IMR-90 (cell line): ENCODE results near the gene PKD2L1. TPM values are rescaled to one million over a fixed set of nuclear protein-coding genes. Genes with fewer than 3 reads are reported as not detected.

Experiments
- ATAC-seq: fragments of 200-7000 bp; cut with Tn5 transposase; 2 replicates; pipeline ENCODE4 v1.9.1; 2020; ENCODE audit warnings: low read depth, mild to moderate bottlenecking, moderate library complexity
- BruUV-seq: library from RNA; stranded (reverse); fragments of 400-500 nt; replicated peaks from 2 replicates; lab custom pipeline; 2021; lab: Mats Ljungman, UMichigan
- CTCF ChIA-PET: fragments of 300-600 bp; formaldehyde crosslinking; extraction: SDS; loops from one replicate; lab custom pipeline; 2021; ENCODE audit warnings: antibody characterized with exemption; lab: Yijun Ruan, JAX
- POLR2A ChIA-PET: fragments of 300-600 bp; sonication (Branson Sonifier 250); formaldehyde crosslinking; loops from one replicate; lab custom pipeline; 2022; ENCODE audit warnings: antibody characterized with exemption; ENCODE audit not compliant: unreplicated experiment; lab: Charles Lee
- DNase-seq: peaks from one replicate; pipeline ENCODE4 v3.0.0; 2013
- H2AFZ ChIP-seq: replicated peaks from 2 replicates; pipeline ENCODE3; 2013; ENCODE audit warnings: low read length, mild to moderate bottlenecking; ENCODE audit not compliant: poor library complexity
- H2AK5ac ChIP-seq: 2 replicates; pipeline ENCODE4 v1.6.1; 2013; ENCODE audit warnings: low read depth, low read length, inconsistent platforms
- H2AK9ac ChIP-seq: replicated peaks from 2 replicates; pipeline ENCODE3; 2013; ENCODE audit warnings: mild to moderate bottlenecking, low read depth, low read length, moderate library complexity; ENCODE audit not compliant: poor library complexity
- H2BK120ac ChIP-seq: 2 replicates; pipeline ENCODE4 v1.6.1; 2013; ENCODE audit warnings: low read depth, low read length, inconsistent platforms
- H2BK15ac ChIP-seq: 3 replicates; pipeline ENCODE4 v1.6.1; 2013; ENCODE audit warnings: low read depth, low read length, inconsistent platforms
- H2BK20ac ChIP-seq: 2 replicates; pipeline ENCODE4 v1.6.1; 2013; ENCODE audit warnings: low read depth, mild to moderate bottlenecking, inconsistent platforms, low read length, moderate library complexity
- H2BK5ac ChIP-seq: 2 replicates; pipeline ENCODE4 v1.6.1; 2013; ENCODE audit warnings: mild to moderate bottlenecking, low read depth, low read length, inconsistent platforms; ENCODE audit not compliant: poor library complexity, severe bottlenecking
- H3K14ac ChIP-seq: replicated peaks from 2 replicates; pipeline ENCODE4 v1.6.1; 2013; ENCODE audit warnings: low read depth, low read length, inconsistent platforms
- H3K18ac ChIP-seq: 2 replicates; pipeline ENCODE4 v1.6.1; 2013; ENCODE audit warnings: low read depth, low read length, control low read depth
- H3K23ac ChIP-seq: 2 replicates; pipeline ENCODE4 v1.6.1; 2013; ENCODE audit warnings: low read depth, low read length, inconsistent platforms
- H3K27ac ChIP-seq: 2 replicates; pipeline ENCODE4 v1.5.1; 2013; ENCODE audit warnings: mild to moderate bottlenecking, control low read depth, low read length; ENCODE audit not compliant: insufficient read depth
- H3K27me3 ChIP-seq: 2 replicates; pipeline ENCODE4 v1.6.1; 2013; ENCODE audit warnings: low read length; ENCODE audit not compliant: control insufficient read depth, insufficient read depth
- H3K36me3 ChIP-seq: 2 replicates; pipeline ENCODE4 v1.6.1; 2013; ENCODE audit warnings: low read length, mixed read lengths; ENCODE audit not compliant: control insufficient read depth, insufficient read depth
- H3K4ac ChIP-seq: 2 replicates; pipeline ENCODE4 v1.6.1; 2013; ENCODE audit warnings: low read depth, low read length, inconsistent platforms
- H3K4me1 ChIP-seq: 2 replicates; pipeline ENCODE4 v1.6.1; 2013; ENCODE audit warnings: low read length, mixed read lengths; ENCODE audit not compliant: control insufficient read depth, insufficient read depth
- H3K4me2 ChIP-seq: 2 replicates; pipeline ENCODE4 v1.6.1; 2013; ENCODE audit warnings: low read depth, mild to moderate bottlenecking, control low read depth, low read length, moderate library complexity
- H3K4me3 ChIP-seq: 2 replicates; pipeline ENCODE4 v1.5.1; 2013; ENCODE audit warnings: low read depth, mild to moderate bottlenecking, control low read depth, low read length, moderate library complexity; ENCODE audit not compliant: insufficient read depth
- H3K56ac ChIP-seq: 2 replicates; pipeline ENCODE4 v1.6.1; 2013; ENCODE audit warnings: low read length, inconsistent platforms; ENCODE audit not compliant: insufficient read depth; ENCODE audit errors: extremely low read depth
- H3K79me1 ChIP-seq, 2 experiments: 2 replicates each; pipeline ENCODE4 v1.6.1; 2013; ENCODE audit warnings: low read length in 2 of 2, inconsistent platforms in 1 of 2, low read depth in 1 of 2
- H3K9ac ChIP-seq: 2 replicates; pipeline ENCODE4 v1.6.1; 2013; ENCODE audit warnings: low read depth, low read length, control low read depth
- H3K9me1 ChIP-seq: 2 replicates; pipeline ENCODE4 v1.6.1; 2013; ENCODE audit warnings: low read length, inconsistent platforms; ENCODE audit not compliant: insufficient read depth
- H3K9me3 ChIP-seq: 2 replicates; pipeline ENCODE4 v1.6.1; 2013; ENCODE audit warnings: low read length; ENCODE audit not compliant: control insufficient read depth, insufficient read depth
- H4K20me1 ChIP-seq: 2 replicates; pipeline ENCODE4 v1.6.1; 2013; ENCODE audit warnings: low read length, inconsistent platforms; ENCODE audit not compliant: insufficient read depth
- H4K5ac ChIP-seq: 2 replicates; pipeline ENCODE4 v1.6.1; 2013; ENCODE audit warnings: mild to moderate bottlenecking, low read depth, low read length, control low read depth
- H4K8ac ChIP-seq, 2 experiments: 2 replicates each; pipeline ENCODE4 v1.6.1; 2013; ENCODE audit warnings: low read depth in 2 of 2, low read length in 2 of 2, control low read depth in 1 of 2, inconsistent platforms in 1 of 2
- H4K91ac ChIP-seq: 2 replicates; pipeline ENCODE4 v1.6.1; 2013; ENCODE audit warnings: low read depth, low read length, inconsistent platforms; ENCODE audit not compliant: insufficient read depth
- BHLHE40 ChIP-seq: fragments of 150-350 bp; IDR thresholded peaks from 2 replicates; pipeline ENCODE4 v1.6.1; 2016; ENCODE audit warnings: mild to moderate bottlenecking, low read depth, low read length
- CEBPB ChIP-seq: IDR thresholded peaks from 2 replicates; pipeline ENCODE4 v1.6.1; 2012; ENCODE audit warnings: low read depth, low read length, improper control_type of control experiment
- FOS ChIP-seq: fragments of 150-350 bp; IDR thresholded peaks from 2 replicates; pipeline ENCODE4 v1.6.1; 2016; ENCODE audit warnings: low read depth, low read length
- MAFK ChIP-seq: IDR thresholded peaks from 2 replicates; pipeline ENCODE4 v1.6.1; 2012; ENCODE audit warnings: low read depth, low read length, improper control_type of control experiment
- MXI1 ChIP-seq: IDR thresholded peaks from 2 replicates; pipeline ENCODE4 v1.6.1; 2012; ENCODE audit warnings: low read depth, mild to moderate bottlenecking, low read length, moderate library complexity, borderline replicate concordance
- NFE2L2 ChIP-seq: fragments of 150-350 bp; IDR thresholded peaks from 2 replicates; pipeline ENCODE4 v1.6.1; 2016; ENCODE audit warnings: low read depth, mild to moderate bottlenecking, low read length
- POLR2A ChIP-seq: IDR thresholded peaks from 2 replicates; pipeline ENCODE4 v1.6.1; 2012; ENCODE audit warnings: mild to moderate bottlenecking, low read depth, low read length
- RAD21 ChIP-seq: IDR thresholded peaks from 2 replicates; pipeline ENCODE4 v1.6.1; 2012; ENCODE audit warnings: low read length, improper control_type of control experiment
- RFX5 ChIP-seq: IDR thresholded peaks from 2 replicates; pipeline ENCODE4 v1.8.0; 2012; ENCODE audit warnings: low read depth, mild to moderate bottlenecking, low read length, moderate library complexity
- SMC3 ChIP-seq: fragments of 150-350 bp; IDR thresholded peaks from 2 replicates; pipeline ENCODE4 v1.6.1; 2016; ENCODE audit warnings: low read depth, mild to moderate bottlenecking, antibody characterized with exemption, low read length, moderate library complexity
- WGBS, 2 experiments: methylation state at CpG; one replicate each; pipeline versions ENCODE4 v1.1.5 to v1.1.7; 2013; ENCODE audit warnings: missing lambda C conversion rate in 2 of 2; ENCODE audit not compliant: insufficient read length in 1 of 2; ENCODE audit errors: extremely low coverage in 2 of 2; 5-methylcytosine and 5-hydroxymethylcytosine counted together
- dilution Hi-C: fragments of 300-500 bp; cut with HindIII; formaldehyde crosslinking; loops from one replicate; pipeline ENCODE4 v1.14.3; 2018; ENCODE audit warnings: low sequenced_read_pairs; ENCODE audit not compliant: unreplicated experiment
- in situ Hi-C: fragments of 300-500 bp; cut with MboI; formaldehyde crosslinking; loops from 3 replicates; pipeline ENCODE4 v1.14.3; 2019; ENCODE audit warnings: low sequenced_read_pairs, inconsistent platforms, mixed read lengths
- intact Hi-C: fragments of 100-400 bp; cut with micrococcal nuclease; formaldehyde crosslinking; loops from 2 replicates; pipeline ENCODE4 v1.10.0; 2022
- polyA plus RNA-seq, 3 experiments: library from polyadenylated mRNA; depleted of rRNA; stranded (reverse); fragments of >200 nt; gene quantifications; 2 replicates each; pipeline ENCODE4 v1.2.3, GENCODE V29; 2012; ENCODE audit warnings: low replicate concordance in 1 of 3
- total RNA-seq: library from RNA; depleted of rRNA; stranded (reverse); fragments of >200 nt; gene quantifications from 2 replicates; pipeline ENCODE4 v1.2.3, GENCODE V29; 2012
- TF ChIP-seq, protein P1 (sequence below): fragments of 150-350 bp; IDR thresholded peaks from 2 replicates; pipeline ENCODE4 v1.6.1; 2016; ENCODE audit warnings: low read depth, mild to moderate bottlenecking, low read length, moderate library complexity, borderline replicate concordance
- TF ChIP-seq, protein P2 (sequence below): fragments of 150-350 bp; IDR thresholded peaks from 2 replicates; pipeline ENCODE4 v1.6.1; 2017; ENCODE audit warnings: mild to moderate bottlenecking, antibody characterized with exemption, low read length, low read depth

Gene PKD2L1
- total and polyA plus RNA-seq, 2 of the 4 experiments (the other 2 are of a cell fraction) = not detected

DNA sequence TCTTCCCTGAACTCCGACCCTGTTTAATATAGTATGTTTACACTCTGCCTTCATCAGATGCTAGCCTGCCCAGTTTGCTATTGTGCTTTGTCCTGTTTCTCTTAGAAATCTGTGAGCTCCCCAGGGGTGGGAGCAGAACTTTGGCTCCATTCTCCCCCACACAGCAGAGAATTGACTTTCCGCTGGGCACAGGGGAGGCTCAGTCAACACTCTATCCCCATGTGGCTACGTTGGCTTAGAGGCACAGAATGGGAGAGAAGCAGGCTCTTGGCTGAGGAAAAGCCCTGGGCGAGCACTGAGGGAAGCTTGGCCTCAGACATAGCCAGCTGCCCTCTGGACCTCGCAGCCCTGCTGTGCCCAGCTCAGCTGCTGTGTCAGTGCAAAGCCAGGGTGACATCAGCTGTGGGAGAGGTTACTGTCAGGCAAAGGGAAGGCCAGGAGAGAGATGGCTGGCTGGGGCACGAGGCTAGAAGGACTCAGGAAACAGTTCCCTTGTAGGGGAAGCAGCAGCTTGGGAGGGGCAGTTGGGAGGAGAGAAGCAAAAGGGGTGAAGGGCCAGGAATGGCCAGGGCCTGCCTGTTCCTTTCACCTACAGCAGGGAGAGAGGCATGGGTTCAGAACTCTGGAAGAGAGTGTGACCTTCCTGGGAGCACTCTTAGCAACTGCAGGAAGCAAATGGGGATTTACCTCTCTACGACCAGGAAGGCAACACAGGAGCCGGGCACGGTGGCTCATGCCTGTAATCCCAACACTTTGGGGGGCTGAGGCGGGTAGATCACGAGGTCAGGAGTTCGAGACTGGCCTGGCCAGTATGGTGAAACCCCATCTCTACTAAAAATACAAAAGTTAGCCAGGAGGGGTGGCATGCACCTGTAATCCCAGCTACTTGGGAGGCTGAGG is 11.2 kb upstream of the PKD2L1 start:
- H3K9me3 ChIP-seq = no peaks in the 10 kb centered on the region
- intact Hi-C loops = no loop called here
- 0 out of 2 replicates have a peak overlapping the region, but pooled peaks have one; percentile 6 for H3K23ac ChIP-seq
- H3K9ac ChIP-seq = no peak overlapping the region
- no peak for TF ChIP-seq FOS
- no peak for TF ChIP-seq BHLHE40
- TF ChIP-seq, protein P1, sequence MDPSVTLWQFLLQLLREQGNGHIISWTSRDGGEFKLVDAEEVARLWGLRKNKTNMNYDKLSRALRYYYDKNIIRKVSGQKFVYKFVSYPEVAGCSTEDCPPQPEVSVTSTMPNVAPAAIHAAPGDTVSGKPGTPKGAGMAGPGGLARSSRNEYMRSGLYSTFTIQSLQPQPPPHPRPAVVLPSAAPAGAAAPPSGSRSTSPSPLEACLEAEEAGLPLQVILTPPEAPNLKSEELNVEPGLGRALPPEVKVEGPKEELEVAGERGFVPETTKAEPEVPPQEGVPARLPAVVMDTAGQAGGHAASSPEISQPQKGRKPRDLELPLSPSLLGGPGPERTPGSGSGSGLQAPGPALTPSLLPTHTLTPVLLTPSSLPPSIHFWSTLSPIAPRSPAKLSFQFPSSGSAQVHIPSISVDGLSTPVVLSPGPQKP = no peak
- TF ChIP-seq MXI1 = no peak
- TF ChIP-seq MAFK = no peak
- no peak for TF ChIP-seq SMC3
- no peak for TF ChIP-seq POLR2A
- no peak for TF ChIP-seq NFE2L2
- no peak for TF ChIP-seq RAD21
- TF ChIP-seq RFX5 = no peak
- no peak for TF ChIP-seq CEBPB
- TF ChIP-seq, protein P2, sequence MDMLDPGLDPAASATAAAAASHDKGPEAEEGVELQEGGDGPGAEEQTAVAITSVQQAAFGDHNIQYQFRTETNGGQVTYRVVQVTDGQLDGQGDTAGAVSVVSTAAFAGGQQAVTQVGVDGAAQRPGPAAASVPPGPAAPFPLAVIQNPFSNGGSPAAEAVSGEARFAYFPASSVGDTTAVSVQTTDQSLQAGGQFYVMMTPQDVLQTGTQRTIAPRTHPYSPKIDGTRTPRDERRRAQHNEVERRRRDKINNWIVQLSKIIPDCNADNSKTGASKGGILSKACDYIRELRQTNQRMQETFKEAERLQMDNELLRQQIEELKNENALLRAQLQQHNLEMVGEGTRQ = no peak
- no peak overlapping the region for H2BK20ac ChIP-seq
- DNase-seq (no peak), ATAC-seq (peak; percentile 11; the same call in 1 of the 2 replicates)
- ChIA-PET CTCF (interaction anchor here (0.6 to 2.3 kb wide), 8 partner anchors 30 to 177 kb away, joined by 3 to 19 read pairs (median 4); no protein-coding TSS in a partner anchor), POLR2A (no interaction called here)
- H3K27me3 ChIP-seq = peaks cover 7% of the 10 kb centered on the region
- in situ Hi-C loops = loop anchor here (5.0 to 25.0 kb wide), 3 partner anchors 91 to 546 kb away; no protein-coding TSS in a partner anchor
- no peak overlapping the region for H3K4me3 ChIP-seq
- peak overlapping the region; percentile 72 for H2AFZ ChIP-seq
- H2BK5ac ChIP-seq = no peak overlapping the region
- dilution Hi-C loops = no loop called here
- H3K14ac ChIP-seq = no peak overlapping the region
- peak overlapping the region; percentile 15 for H2AK9ac ChIP-seq
- no TSS peak for BruUV-seq
- H3K9me1 ChIP-seq = peaks cover 5% of the 10 kb centered on the region
- 65% methylated on average over 5 of the region's 12 CpGs; no CpG with 5 or more reads in 1 of the 2 experiments for WGBS, 2 experiments
- no peak overlapping the region for H3K27ac ChIP-seq
- H2BK120ac ChIP-seq = no peak overlapping the region
- H3K36me3 ChIP-seq = no peaks in the 10 kb centered on the region
- H3K18ac ChIP-seq = no peak overlapping the region
- H3K79me1 ChIP-seq = no peaks in the 10 kb centered on the region
- no peak overlapping the region for H4K8ac ChIP-seq
- H3K4me1 ChIP-seq = peaks cover 14% of the 10 kb centered on the region
- H2AK5ac ChIP-seq = no peak overlapping the region; the same call in 1 of the 2 replicates
- peak overlapping the region; percentile 21; the same call in 1 of the 3 replicates for H2BK15ac ChIP-seq
- no peak overlapping the region for H3K56ac ChIP-seq
- H4K91ac ChIP-seq = no peak overlapping the region
- H4K5ac ChIP-seq = no peak overlapping the region
- H4K20me1 ChIP-seq = no peaks in the 10 kb centered on the region; the same call in 1 of the 2 replicates
- peak overlapping the region; percentile 60 for H3K4ac ChIP-seq
- no peak overlapping the region for H3K4me2 ChIP-seq
